Cardiac fibroblast (primary cell): ENCODE results near the gene BARHL1.
A peak's percentile ranks its signal among the peaks of the same experiment; 100 is the strongest.

Experiments
- DNase-seq, 2 donors: peaks; one replicate each; pipeline versions ENCODE4 v3.0.0 to v3.0.0-alpha.2; 2010; ENCODE audit warnings: low read depth in 2 of 2
- H3K4me3 ChIP-seq, 2 donors: replicated peaks in 1 of 2; 1 replicate in 1 of 2; 2 replicates in 1 of 2; pipeline ENCODE4 v1.5.1; 2011; ENCODE audit warnings: low read depth in 2 of 2, low read length in 2 of 2, mild to moderate bottlenecking in 2 of 2, moderate library complexity in 1 of 2
- CTCF ChIP-seq: IDR thresholded peaks from one replicate; pipeline ENCODE4 v1.5.1; 2011; ENCODE audit warnings: low read depth, mild to moderate bottlenecking, low read length, inconsistent platforms

BARHL1 gene

GRCh38 chr9:132631685-132632084, 49.3 kb downstream of the BARHL1 start:
- TF ChIP-seq CTCF: no peak
- DNase-seq: peak in 1 of 2 donors; percentile 22
- no peak overlapping the region for H3K4me3 ChIP-seq

GRCh38 chr9:132632413-132633129, 50.2 kb downstream of the BARHL1 start:
- no peak for TF ChIP-seq CTCF
- no peak for DNase-seq

GRCh38 chr9:132634327-132634726, 51.9 kb downstream of the BARHL1 start:
- DNase-seq: no peak
- H3K4me3 ChIP-seq: no peak overlapping the region
- TF ChIP-seq CTCF: no peak

More at GRCh38 chr9:132632413-132633129, 50.2 kb downstream of the BARHL1 start:
- no peak overlapping the region for H3K4me3 ChIP-seq

- H3K4me3 ChIP-seq: no peak overlapping the region
- TF ChIP-seq CTCF: no peak
- no peak for DNase-seq
Measured at GRCh38 chr9:132637351-132637750, 54.9 kb downstream of the BARHL1 start.

GRCh38 chr9:132637801-132638200, 55.4 kb downstream of the BARHL1 start:
- no peak for DNase-seq
- H3K4me3 ChIP-seq: no peak overlapping the region
- TF ChIP-seq CTCF: no peak

- no peak overlapping the region for H3K4me3 ChIP-seq
- no peak for TF ChIP-seq CTCF
- peak in 1 of 2 donors; percentile 20 for DNase-seq
Measured at GRCh38 chr9:132638240-132638639, 55.8 kb downstream of the BARHL1 start.

GRCh38 chr9:132639322-132639721, 56.9 kb downstream of the BARHL1 start:
- H3K4me3 ChIP-seq: no peak overlapping the region
- TF ChIP-seq CTCF: no peak
- DNase-seq: no peak
